B cell (primary cell): Measurements from ENCODE around the gene PKIG. TPM values are rescaled to one million over a fixed set of nuclear protein-coding genes. Genes with fewer than 3 reads are reported as not detected.

Source experiments
- ATAC-seq: fragments of 200-7000 bp; cut with Tn5 transposase; one replicate; pipeline ENCODE4 v1.10.0; 2021; ENCODE audit warnings: low read depth, mild to moderate bottlenecking, moderate number of reproducible peaks, moderate library complexity
- CTCF ChIA-PET: fragments of 350-600 bp; sonication (Branson Sonifier 250); formaldehyde crosslinking; loops from one replicate; lab custom pipeline; 2021; ENCODE audit warnings: antibody characterized with exemption, inconsistent platforms; lab: Charles Lee
- POLR2A ChIA-PET: fragments of 350-600 bp; sonication (Branson Sonifier 250); formaldehyde crosslinking; loops from one replicate; lab custom pipeline; 2021; ENCODE audit warnings: antibody characterized with exemption; lab: Charles Lee
- DNase-seq: peaks from one replicate; pipeline ENCODE4 v3.0.0; 2013
- H2AFZ ChIP-seq: 2 replicates; pipeline ENCODE4 v1.6.1; 2012; ENCODE audit warnings: mild to moderate bottlenecking, low read depth, low read length; ENCODE audit not compliant: insufficient read depth, poor library complexity, severe bottlenecking
- H3K27ac ChIP-seq, 2 donors: 1 replicate in 1 of 2; 2 replicates in 1 of 2; pipeline ENCODE4 v1.5.1; 2012 to 2013; ENCODE audit warnings: low read length in 2 of 2, mild to moderate bottlenecking in 2 of 2, moderate library complexity in 1 of 2
- H3K27me3 ChIP-seq, 4 experiments: fragments of 200-600 bp in 1 of 4; sonication (generic) in 1 of 4; replicated peaks in 1 of 4; 1 replicate in 2 of 4; 2 replicates in 2 of 4; pipeline versions ENCODE4 v1.6.1 to v1.7.0; 2013 to 2016; ENCODE audit warnings: low read length in 3 of 4, mild to moderate bottlenecking in 2 of 4, mixed read lengths in 1 of 4, moderate library complexity in 1 of 4; ENCODE audit not compliant: insufficient read depth in 4 of 4, control insufficient read depth in 3 of 4; ENCODE audit errors: control extremely low read depth in 1 of 4
- H3K36me3 ChIP-seq, 2 experiments: replicated peaks in 1 of 2; 1 replicate in 1 of 2; 2 replicates in 1 of 2; pipeline versions ENCODE4 v1.6.1 to v1.7.1; 2013; ENCODE audit warnings: low read length in 1 of 2; ENCODE audit not compliant: insufficient read depth in 2 of 2, control insufficient read depth in 1 of 2; ENCODE audit errors: control extremely low read depth in 1 of 2, extremely low read depth in 1 of 2
- H3K4me1 ChIP-seq, 2 donors: fragments of 200-600 bp in 1 of 2; sonication (generic) in 1 of 2; 1 replicate in 1 of 2; 2 replicates in 1 of 2; pipeline versions ENCODE4 v1.5.1 to v1.6.1; 2013 to 2017; ENCODE audit warnings: low read length in 2 of 2; ENCODE audit not compliant: control insufficient read depth in 2 of 2, insufficient read depth in 2 of 2
- H3K4me2 ChIP-seq: replicated peaks from 2 replicates; pipeline ENCODE3; 2012; ENCODE audit warnings: mild to moderate bottlenecking, low read depth, low read length; ENCODE audit not compliant: poor library complexity, severe bottlenecking
- H3K4me3 ChIP-seq, 5 experiments: fragments of 200-600 bp in 1 of 5; sonication (generic) in 1 of 5; 1 replicate in 3 of 5; 2 replicates in 2 of 5; pipeline versions ENCODE4 v1.5.1 to v1.7.0; 2011 to 2016; ENCODE audit warnings: low read length in 4 of 5, mild to moderate bottlenecking in 4 of 5, low read depth in 2 of 5, control low read depth in 1 of 5, moderate library complexity in 1 of 5; ENCODE audit not compliant: insufficient read depth in 1 of 5; ENCODE audit errors: control extremely low read depth in 1 of 5, extremely low read depth in 1 of 5
- H3K79me2 ChIP-seq: fragments of 200-600 bp; sonication (generic); one replicate; pipeline ENCODE4 v1.6.0; 2016; ENCODE audit warnings: low read length; ENCODE audit not compliant: control insufficient read depth, insufficient read depth
- H3K9ac ChIP-seq: fragments of 200-600 bp; sonication (generic); 2 replicates; pipeline ENCODE4 v1.6.1; 2017; ENCODE audit warnings: mild to moderate bottlenecking, low read length, moderate library complexity
- H3K9me3 ChIP-seq, 3 donors: one replicate each; pipeline versions ENCODE4 v1.6.1 to v1.7.1; 2013; ENCODE audit warnings: low read length in 2 of 3; ENCODE audit not compliant: control insufficient read depth in 2 of 3, insufficient read depth in 1 of 3; ENCODE audit errors: control extremely low read depth in 1 of 3
- H4K20me1 ChIP-seq: 2 replicates; pipeline ENCODE4 v1.6.0; 2012; ENCODE audit warnings: mild to moderate bottlenecking, low read length; ENCODE audit not compliant: insufficient read depth, control insufficient read depth, poor library complexity, severe bottlenecking
- H3K27ac Mint-ChIP-seq: one replicate; pipeline ENCODE4 v1.8.0; 2021; ENCODE audit warnings: mixed read lengths
- H3K27me3 Mint-ChIP-seq: one replicate; pipeline ENCODE4 v1.8.0; 2021; ENCODE audit warnings: mixed read lengths
- H3K4me1 Mint-ChIP-seq: one replicate; pipeline ENCODE4 v1.8.0; 2021; ENCODE audit warnings: mixed read lengths
- H3K4me3 Mint-ChIP-seq: one replicate; pipeline ENCODE4 v1.8.0; 2021; ENCODE audit warnings: mixed read lengths
- H3K9me3 Mint-ChIP-seq: one replicate; pipeline ENCODE4 v1.8.0; 2022; ENCODE audit warnings: mixed read lengths; ENCODE audit not compliant: insufficient read depth
- CTCF ChIP-seq: fragments of 200-600 bp; IDR thresholded peaks from one replicate; pipeline ENCODE4 v1.8.0; 2022; ENCODE audit warnings: antibody characterized with exemption, mild to moderate bottlenecking
- EZH2 ChIP-seq: IDR thresholded peaks from 2 replicates; pipeline ENCODE4 v1.6.1; 2012; ENCODE audit warnings: borderline replicate concordance, low read depth, mild to moderate bottlenecking, moderate library complexity, low read length; ENCODE audit not compliant: insufficient read depth, poor library complexity, severe bottlenecking
- WGBS: methylation state at CpG from one replicate; pipeline ENCODE4 v1.1.5; 2013; ENCODE audit warnings: missing lambda C conversion rate; ENCODE audit not compliant: insufficient coverage; 5-methylcytosine and 5-hydroxymethylcytosine counted together
- intact Hi-C: fragments of 100-400 bp; cut with micrococcal nuclease; formaldehyde crosslinking; loops from one replicate; pipeline ENCODE4 v1.10.0; 2022
- polyA plus RNA-seq: library from polyadenylated mRNA; depleted of rRNA; stranded (reverse); fragments of >200 nt; gene quantifications from 2 replicates; pipeline ENCODE4 v1.2.3, GENCODE V29; 2012
- total RNA-seq, 2 donors: library from RNA; stranded (reverse); fragments of 120-200 nt in 1 of 2; gene quantifications; 1 replicate in 1 of 2; 2 replicates in 1 of 2; pipeline versions ENCODE4 v1.2.3 to v1.2.4, GENCODE V29; 2013 to 2022

PKIG gene
- total and polyA plus RNA-seq, 2 donors (not counting 1 experiment from before 2014, with no cell fraction given), result 128 to 168 TPM

GRCh38 chr20:44626278-44626677 lies 43.9 kb downstream of the PKIG start:
- ChIA-PET POLR2A (interaction anchor here (0.6 to 1.3 kb wide), 2 partner anchors 12 to 151 kb away, joined by 3 to 4 read pairs; partner anchors contain the start of gene TTPAL), CTCF (interaction anchor here (0.5 to 1.5 kb wide), 4 partner anchors 11 to 57 kb away, joined by 3 to 6 read pairs (median 4); no protein-coding TSS in a partner anchor)
- H3K9me3 ChIP-seq, result peaks cover 0 to 11% (median 7%) of the 10 kb centered on the region in 3 donors
- no peak overlapping the region for H3K27ac ChIP-seq
- 97% methylated on average over 4 of the region's 7 CpGs for WGBS
- H3K79me2 ChIP-seq, result no peaks in the 10 kb centered on the region
- Mint-ChIP-seq H3K27ac (peak overlapping the region; percentile 20), H3K9me3 (no peaks in the 10 kb centered on the region), H3K4me3 (no peak overlapping the region), H3K27me3 (no peaks in the 10 kb centered on the region), H3K4me1 (peaks cover 5% of the 10 kb centered on the region)
- no peaks in the 10 kb centered on the region for H4K20me1 ChIP-seq
- H3K4me2 ChIP-seq, result no peak overlapping the region
- no peak overlapping the region for H3K4me3 ChIP-seq
- intact Hi-C loops, result no loop called here
- no peak overlapping the region for H2AFZ ChIP-seq
- DNase-seq (no peak), ATAC-seq (no peak)
- TF ChIP-seq CTCF, result no peak
- no peak for TF ChIP-seq EZH2
- H3K9ac ChIP-seq, result no peak overlapping the region
- no peaks in the 10 kb centered on the region for H3K4me1 ChIP-seq
- peaks cover 0 to 12% of the 10 kb centered on the region in 2 experiments for H3K36me3 ChIP-seq
- no peaks in the 10 kb centered on the region for H3K27me3 ChIP-seq

GRCh38 chr20:44627364-44628010 lies 45.1 kb downstream of the PKIG start:
- 94% methylated on average over 13 of the region's 13 CpGs for WGBS
- intact Hi-C loops, result no loop called here
- H2AFZ ChIP-seq, result no peak overlapping the region
- H3K27me3 ChIP-seq, result no peaks in the 10 kb centered on the region
- peaks cover 5% of the 10 kb centered on the region for H3K4me1 Mint-ChIP-seq
- H3K9me3 Mint-ChIP-seq, result no peaks in the 10 kb centered on the region
- H3K79me2 ChIP-seq, result no peaks in the 10 kb centered on the region
- no peak overlapping the region for H3K9ac ChIP-seq
- no peaks in the 10 kb centered on the region for H3K4me1 ChIP-seq
- peaks cover 0 to 3% of the 10 kb centered on the region in 2 experiments for H3K36me3 ChIP-seq
- H3K4me3 ChIP-seq, result no peak overlapping the region
- H4K20me1 ChIP-seq, result no peaks in the 10 kb centered on the region
- no peak for DNase-seq
- H3K4me2 ChIP-seq, result no peak overlapping the region
- H3K27me3 Mint-ChIP-seq, result no peaks in the 10 kb centered on the region
- TF ChIP-seq EZH2 (no peak), CTCF (no peak)
- H3K4me3 Mint-ChIP-seq, result no peak overlapping the region
- POLR2A ChIA-PET, result interaction anchor here (1.0 kb wide), 1 partner anchor 46 kb away, joined by 4 read pairs; no protein-coding TSS in a partner anchor
- H3K27ac ChIP-seq, result no peak overlapping the region
- ATAC-seq, result no peak
- no peak overlapping the region for H3K27ac Mint-ChIP-seq
- CTCF ChIA-PET, result interaction anchor here (1.3 to 1.5 kb wide), 2 partner anchors 54 to 56 kb away, joined by 3 to 6 read pairs; no protein-coding TSS in a partner anchor
- H3K9me3 ChIP-seq, result peaks cover 0 to 10% (median 7%) of the 10 kb centered on the region in 3 donors
